LNCaP clone FGC (cell line): ENCODE results near the gene PLXNA4.
"Not testable (repeated sequence)": the region's sequence is repeated elsewhere in the genome, so short reads cannot be mapped to it uniquely, and the experiment has no call there.

Source experiments
- DNase-seq: peaks from one replicate; pipeline ENCODE4 v3.0.0-alpha.2; 2011; ENCODE audit warnings: low read depth
- H3K4me3 ChIP-seq: 2 replicates; pipeline ENCODE4 v1.5.1; 2011; ENCODE audit warnings: mild to moderate bottlenecking, low read depth, low read length, control low read depth
- TF ChIP-seq, protein P1 (sequence below): IDR thresholded peaks from 2 replicates; pipeline ENCODE4 v1.5.1; 2012; ENCODE audit warnings: mild to moderate bottlenecking; ENCODE audit not compliant: control insufficient read depth, insufficient read depth; ENCODE audit errors: extremely low read depth

Gene PLXNA4

DNA sequence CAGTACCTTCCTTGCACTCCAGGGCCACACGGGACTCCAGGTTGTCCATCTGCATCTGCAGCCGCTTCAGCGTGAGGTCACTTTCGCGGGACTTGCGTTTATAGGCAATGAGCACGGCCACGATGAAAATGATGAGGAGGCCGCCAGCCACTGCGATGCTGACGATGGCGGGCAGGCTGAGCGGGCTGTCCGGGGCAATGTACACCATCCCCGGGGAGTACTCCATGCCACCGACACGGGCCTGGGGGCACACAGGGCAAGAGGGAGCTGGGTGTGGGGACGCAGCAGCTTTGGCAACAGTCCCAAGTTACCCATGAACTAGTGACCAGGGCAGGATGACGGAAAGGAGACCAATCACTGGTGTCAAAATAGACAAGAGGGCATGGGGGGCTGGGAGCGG is 396.6 kb downstream of the PLXNA4 start:
- TF ChIP-seq, protein P1, sequence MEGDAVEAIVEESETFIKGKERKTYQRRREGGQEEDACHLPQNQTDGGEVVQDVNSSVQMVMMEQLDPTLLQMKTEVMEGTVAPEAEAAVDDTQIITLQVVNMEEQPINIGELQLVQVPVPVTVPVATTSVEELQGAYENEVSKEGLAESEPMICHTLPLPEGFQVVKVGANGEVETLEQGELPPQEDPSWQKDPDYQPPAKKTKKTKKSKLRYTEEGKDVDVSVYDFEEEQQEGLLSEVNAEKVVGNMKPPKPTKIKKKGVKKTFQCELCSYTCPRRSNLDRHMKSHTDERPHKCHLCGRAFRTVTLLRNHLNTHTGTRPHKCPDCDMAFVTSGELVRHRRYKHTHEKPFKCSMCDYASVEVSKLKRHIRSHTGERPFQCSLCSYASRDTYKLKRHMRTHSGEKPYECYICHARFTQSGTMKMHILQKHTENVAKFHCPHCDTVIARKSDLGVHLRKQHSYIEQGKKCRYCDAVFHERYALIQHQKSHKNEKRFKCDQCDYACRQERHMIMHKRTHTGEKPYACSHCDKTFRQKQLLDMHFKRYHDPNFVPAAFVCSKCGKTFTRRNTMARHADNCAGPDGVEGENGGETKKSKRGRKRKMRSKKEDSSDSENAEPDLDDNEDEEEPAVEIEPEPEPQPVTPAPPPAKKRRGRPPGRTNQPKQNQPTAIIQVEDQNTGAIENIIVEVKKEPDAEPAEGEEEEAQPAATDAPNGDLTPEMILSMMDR, result no peak
- no peak for DNase-seq
- no peak overlapping the region for H3K4me3 ChIP-seq

DNA sequence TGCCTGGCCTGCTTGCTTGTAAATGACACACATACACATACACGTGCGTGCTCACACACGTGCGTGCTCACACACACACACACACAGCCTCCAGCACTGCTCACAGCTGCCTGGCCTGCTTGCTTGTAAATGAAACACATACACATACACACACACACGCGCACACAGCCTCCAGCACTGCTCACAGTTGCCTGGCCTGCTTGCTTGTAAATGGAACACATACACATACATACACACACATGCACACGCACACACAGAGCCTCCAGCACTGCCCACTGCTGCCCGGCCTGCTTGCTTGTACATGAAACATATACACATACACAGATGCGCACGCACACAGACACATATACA is 397.2 kb downstream of the PLXNA4 start:
- H3K4me3 ChIP-seq, result no peak overlapping the region
- DNase-seq, result no peak
- TF ChIP-seq, protein P1, result no peak

DNA sequence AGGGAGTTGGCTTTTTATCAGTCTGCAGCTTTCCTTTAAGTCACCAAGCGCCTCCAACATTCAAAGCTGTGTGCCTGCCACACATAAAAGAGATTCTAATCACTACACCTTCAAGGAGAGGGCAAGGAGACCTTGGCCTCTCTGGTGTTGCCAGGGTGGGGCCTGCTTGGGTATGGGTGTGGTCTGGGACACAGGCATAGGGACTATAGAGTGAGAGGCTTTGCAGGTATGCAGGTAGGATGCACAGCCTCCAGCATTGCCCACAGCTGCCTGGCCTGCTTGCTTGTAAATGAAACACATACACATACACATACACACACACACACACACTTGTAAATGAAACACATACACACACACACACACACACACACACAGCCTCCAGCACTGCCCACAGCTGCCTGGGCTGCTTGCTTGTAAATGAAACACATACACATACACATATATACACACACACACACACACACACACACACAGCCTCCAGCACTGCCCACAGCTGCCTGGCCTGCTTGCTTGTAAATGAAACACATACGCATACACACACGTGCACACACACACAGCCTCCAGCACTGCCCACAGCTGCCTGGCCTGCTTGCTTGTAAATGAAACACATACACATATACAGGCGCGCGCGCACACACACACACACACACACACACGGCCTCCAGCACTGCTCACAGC is 397.7 kb downstream of the PLXNA4 start:
- DNase-seq, result not testable (repeated sequence)

DNA sequence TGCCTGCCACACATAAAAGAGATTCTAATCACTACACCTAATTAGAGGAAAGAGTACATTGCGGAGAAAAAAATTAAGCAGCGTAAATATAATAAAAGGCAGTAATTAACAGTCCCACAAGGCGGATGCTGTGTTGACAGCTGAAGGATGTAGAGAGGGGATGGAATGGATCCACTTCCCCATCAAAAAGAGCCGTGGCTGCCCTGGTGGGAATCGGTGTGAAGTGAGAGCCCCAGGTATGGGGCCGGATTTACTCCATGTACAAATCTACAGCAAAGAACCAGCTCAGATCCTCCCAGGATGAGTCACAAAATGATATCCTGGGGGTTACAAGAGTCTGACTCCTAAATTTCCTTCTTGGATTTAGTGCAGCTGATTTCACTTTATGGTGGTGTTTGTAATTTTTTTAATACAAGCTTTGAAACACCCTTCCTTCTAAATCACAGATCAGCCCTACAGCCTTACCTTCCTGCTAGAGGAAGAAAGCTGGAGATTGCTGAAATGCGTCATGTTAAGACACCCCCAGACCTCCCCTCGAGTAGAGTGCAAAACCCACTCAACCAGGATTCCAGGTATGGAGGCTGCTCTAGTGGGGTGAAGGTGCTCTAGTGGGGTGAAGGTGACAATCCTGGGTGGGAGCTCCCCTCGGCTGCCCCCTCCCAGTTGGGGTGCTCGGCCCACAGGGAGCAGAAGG is 398.4 kb downstream of the PLXNA4 start:
- TF ChIP-seq, protein P1, result no peak
- no peak overlapping the region for H3K4me3 ChIP-seq
- DNase-seq, result no peak

More for the DNA sequence above, 397.7 kb downstream of the PLXNA4 start:
- H3K4me3 ChIP-seq, result not testable (repeated sequence)

DNA sequence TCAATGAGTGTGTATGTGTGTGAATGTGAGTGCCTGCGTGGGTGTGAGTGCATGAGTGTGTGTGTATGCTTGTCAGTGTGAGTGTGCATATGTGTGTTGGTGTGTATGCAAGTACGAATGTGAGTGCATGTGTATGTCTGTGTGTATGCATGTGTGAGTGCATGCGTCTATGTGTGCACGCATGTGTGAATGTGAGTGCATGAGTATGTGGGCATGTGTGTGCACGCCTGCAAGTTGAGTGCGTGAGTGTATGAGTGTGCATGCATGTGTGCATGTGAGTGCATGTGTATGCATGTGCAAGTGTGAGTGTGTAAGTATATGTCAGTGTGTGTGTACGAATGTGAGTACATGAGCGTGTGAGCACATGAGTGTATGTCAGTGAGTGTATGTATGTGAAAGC is 399.6 kb downstream of the PLXNA4 start:
- TF ChIP-seq, protein P1, result no peak
- no peak for DNase-seq

DNA sequence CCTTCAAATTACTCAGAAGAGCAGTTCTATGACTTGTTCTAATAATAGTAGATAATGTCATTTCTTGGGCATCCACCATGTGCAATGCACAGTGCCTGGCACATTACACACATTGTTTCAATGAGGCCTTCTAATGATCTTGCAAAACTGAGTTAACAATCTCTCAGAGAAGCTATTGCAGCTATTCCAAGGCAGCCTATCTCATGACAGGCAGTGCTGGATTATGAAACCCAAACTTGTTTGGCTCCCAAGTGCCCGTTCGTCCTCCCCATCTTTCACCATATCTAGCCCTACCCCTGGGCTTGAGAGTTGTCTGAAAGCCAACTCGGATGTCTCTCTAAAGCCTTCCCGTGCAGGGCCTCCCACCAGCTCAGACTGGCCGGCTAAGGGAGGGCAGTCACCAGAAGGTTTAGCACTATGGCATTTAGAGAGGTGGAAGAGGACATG is 405.1 kb downstream of the PLXNA4 start:
- H3K4me3 ChIP-seq, result no peak overlapping the region
- TF ChIP-seq, protein P1, result no peak
- DNase-seq, result no peak

More for the DNA sequence above, 399.6 kb downstream of the PLXNA4 start:
- no peak overlapping the region for H3K4me3 ChIP-seq

DNA sequence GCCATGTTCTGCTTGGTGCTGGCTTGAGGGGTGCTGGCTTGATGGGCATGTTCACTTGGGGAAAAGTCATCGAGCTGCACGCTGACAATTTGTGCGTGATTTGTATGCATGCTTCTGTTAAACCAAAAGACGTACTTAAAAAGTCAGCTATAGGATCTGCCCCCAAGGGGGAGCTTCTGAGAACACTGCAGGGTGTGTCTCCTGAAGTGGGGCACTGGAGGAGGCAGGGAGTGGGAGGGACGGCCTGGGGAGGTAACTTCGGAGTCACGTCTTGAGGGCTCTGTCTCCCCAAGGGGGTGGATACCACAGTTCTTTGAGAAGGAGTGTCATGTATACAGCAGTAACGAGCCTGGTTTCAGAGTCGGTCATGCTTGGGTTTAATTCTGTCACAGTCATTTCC is 406.5 kb downstream of the PLXNA4 start:
- TF ChIP-seq, protein P1, result no peak
- no peak overlapping the region for H3K4me3 ChIP-seq
- no peak for DNase-seq
